Neutrophil (primary cell): ENCODE data around the gene SPIRE1.

ENCODE experiments used
- H3K27ac ChIP-seq: fragments of 200-600 bp; sonication (generic); 2 replicates; pipeline ENCODE4 v1.5.1; 2016; ENCODE audit warnings: mild to moderate bottlenecking, moderate library complexity
- H3K27me3 ChIP-seq: fragments of 200-600 bp; sonication (generic); 2 replicates; pipeline ENCODE4 v1.6.0; 2016; ENCODE audit warnings: mild to moderate bottlenecking
- H3K36me3 ChIP-seq: fragments of 200-600 bp; sonication (generic); 2 replicates; pipeline ENCODE4 v1.5.1; 2017
- H3K4me1 ChIP-seq, 2 experiments: fragments of 200-600 bp in 1 of 2; sonication (generic) in 1 of 2; 1 replicate in 1 of 2; 2 replicates in 1 of 2; pipeline versions ENCODE4 v1.5.1 to v1.6.1; 2013 to 2016; ENCODE audit warnings: low read depth in 1 of 2, low read length in 1 of 2, mild to moderate bottlenecking in 1 of 2, moderate library complexity in 1 of 2; ENCODE audit not compliant: control insufficient read depth in 1 of 2, insufficient read depth in 1 of 2
- H3K4me3 ChIP-seq, 2 experiments: fragments of 200-600 bp in 1 of 2; sonication (generic) in 1 of 2; 1 replicate in 1 of 2; 2 replicates in 1 of 2; pipeline ENCODE4 v1.5.1; 2013 to 2016; ENCODE audit warnings: low read depth in 1 of 2, low read length in 1 of 2, mild to moderate bottlenecking in 1 of 2, moderate library complexity in 1 of 2
- H3K9me3 ChIP-seq: fragments of 200-600 bp; sonication (generic); 2 replicates; pipeline ENCODE4 v1.5.1; 2016
- TF ChIP-seq, protein P1 (sequence below): fragments of 200-600 bp; sonication (generic); IDR thresholded peaks from 2 replicates; pipeline ENCODE4 v1.5.1; 2016; ENCODE audit warnings: antibody characterized with exemption

Gene SPIRE1

DNA sequence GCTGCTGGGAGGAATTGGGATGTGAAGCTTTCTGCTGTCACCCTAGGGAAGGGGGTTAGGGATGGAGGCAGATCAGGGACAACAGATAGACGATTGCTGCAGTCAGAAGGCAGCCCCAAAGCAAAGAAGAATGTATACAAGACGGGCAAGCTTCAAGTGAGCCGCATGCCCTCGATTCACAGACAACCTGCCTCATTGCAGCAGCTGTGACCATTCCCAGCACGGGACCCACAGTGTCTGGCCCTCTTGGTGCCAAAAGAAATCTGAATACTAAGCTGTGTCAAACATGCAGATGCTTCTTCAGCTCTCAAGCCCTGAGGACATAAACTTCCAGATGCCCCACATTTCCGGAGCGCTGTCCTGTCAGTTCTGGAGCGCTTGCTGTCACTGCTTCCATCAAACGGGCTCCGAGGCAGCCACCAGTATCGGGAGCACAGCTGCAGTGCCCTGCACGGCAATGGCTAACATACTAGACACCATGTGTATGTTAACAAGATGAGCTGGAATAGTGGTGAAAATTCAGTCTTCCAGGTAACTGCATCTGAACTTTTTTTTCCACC, 216.4 kb downstream of the SPIRE1 start:
- Histone ChIP-seq H3K4me3 (no peak overlapping the region), H3K27me3 (no peaks in the 10 kb centered on the region), H3K4me1 (no peaks in the 10 kb centered on the region), H3K36me3 (no peaks in the 10 kb centered on the region), H3K9me3 (no peaks in the 10 kb centered on the region), H3K27ac (no peak overlapping the region)
- TF ChIP-seq, protein P1, sequence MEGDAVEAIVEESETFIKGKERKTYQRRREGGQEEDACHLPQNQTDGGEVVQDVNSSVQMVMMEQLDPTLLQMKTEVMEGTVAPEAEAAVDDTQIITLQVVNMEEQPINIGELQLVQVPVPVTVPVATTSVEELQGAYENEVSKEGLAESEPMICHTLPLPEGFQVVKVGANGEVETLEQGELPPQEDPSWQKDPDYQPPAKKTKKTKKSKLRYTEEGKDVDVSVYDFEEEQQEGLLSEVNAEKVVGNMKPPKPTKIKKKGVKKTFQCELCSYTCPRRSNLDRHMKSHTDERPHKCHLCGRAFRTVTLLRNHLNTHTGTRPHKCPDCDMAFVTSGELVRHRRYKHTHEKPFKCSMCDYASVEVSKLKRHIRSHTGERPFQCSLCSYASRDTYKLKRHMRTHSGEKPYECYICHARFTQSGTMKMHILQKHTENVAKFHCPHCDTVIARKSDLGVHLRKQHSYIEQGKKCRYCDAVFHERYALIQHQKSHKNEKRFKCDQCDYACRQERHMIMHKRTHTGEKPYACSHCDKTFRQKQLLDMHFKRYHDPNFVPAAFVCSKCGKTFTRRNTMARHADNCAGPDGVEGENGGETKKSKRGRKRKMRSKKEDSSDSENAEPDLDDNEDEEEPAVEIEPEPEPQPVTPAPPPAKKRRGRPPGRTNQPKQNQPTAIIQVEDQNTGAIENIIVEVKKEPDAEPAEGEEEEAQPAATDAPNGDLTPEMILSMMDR: no peak

DNA sequence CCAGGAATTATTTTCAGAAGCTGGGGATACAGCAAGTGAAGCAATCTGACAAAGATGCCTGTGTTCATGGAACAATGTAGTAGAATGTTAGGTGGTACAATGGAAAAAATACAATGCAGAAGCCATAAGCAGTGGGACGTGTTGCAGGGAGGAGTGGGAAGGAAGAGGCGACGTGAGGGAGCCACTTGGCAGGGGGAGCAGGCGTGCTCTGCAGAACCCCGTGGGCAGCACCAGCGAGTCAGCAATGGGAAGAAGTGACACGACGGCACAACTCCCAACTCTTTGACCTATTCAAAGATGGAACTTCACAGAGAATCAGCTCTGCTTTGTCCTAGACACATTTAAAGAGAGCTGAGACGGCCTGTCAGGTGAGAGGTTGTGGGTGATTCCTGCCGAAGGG, 219.7 kb downstream of the SPIRE1 start:
- H3K9me3 ChIP-seq: no peaks in the 10 kb centered on the region

DNA sequence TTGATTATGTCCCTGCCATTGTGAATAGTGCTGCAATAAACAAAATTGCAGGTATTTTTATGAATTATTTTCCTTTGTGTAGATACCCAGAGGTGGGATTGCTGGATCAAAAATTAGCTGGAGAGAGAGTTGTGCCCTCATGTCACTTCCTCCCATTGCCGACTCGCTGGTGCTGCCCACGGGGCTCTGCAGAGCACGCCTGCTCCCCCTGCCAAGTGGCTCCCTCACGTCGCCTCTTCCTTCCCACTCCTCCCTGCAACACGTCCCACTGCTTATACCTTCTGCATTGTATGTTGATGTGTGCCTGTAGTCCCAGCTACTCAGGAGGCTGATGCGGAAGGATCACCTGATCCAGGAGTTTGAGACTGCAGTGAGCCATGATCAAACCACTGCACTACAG, 222.0 kb downstream of the SPIRE1 start:
- no peaks in the 10 kb centered on the region for H3K36me3 ChIP-seq
- no peak overlapping the region for H3K4me3 ChIP-seq
- H3K27ac ChIP-seq: no peak overlapping the region
- H3K27me3 ChIP-seq: no peaks in the 10 kb centered on the region
- no peaks in the 10 kb centered on the region for H3K9me3 ChIP-seq
- TF ChIP-seq, protein P1: no peak
- no peaks in the 10 kb centered on the region for H3K4me1 ChIP-seq

More for the DNA sequence above, 219.7 kb downstream of the SPIRE1 start:
- no peaks in the 10 kb centered on the region for H3K36me3 ChIP-seq
- H3K27ac ChIP-seq: no peak overlapping the region
- TF ChIP-seq, protein P1: no peak
- no peaks in the 10 kb centered on the region for H3K27me3 ChIP-seq
- no peaks in the 10 kb centered on the region for H3K4me1 ChIP-seq
- H3K4me3 ChIP-seq: no peak overlapping the region

DNA sequence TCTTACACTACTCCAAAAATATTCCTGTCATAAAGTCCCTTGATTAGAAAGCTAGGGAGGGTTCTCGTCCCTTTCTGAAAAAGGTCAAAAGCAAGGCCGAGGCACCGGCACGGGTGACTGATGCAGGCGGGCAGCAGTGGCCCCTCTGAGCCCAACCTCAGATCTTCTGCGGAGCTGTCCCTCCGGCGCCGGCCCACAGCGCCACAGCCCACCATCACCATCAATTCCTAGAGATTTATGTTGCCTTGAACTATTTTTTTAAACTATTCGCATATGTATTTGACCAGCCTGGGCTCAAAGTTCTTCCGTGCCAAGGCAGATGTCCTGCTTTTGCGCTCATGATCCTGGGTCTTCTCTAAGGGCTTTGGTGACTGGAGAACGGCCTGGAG, 223.4 kb downstream of the SPIRE1 start:
- Histone ChIP-seq H3K4me1 (no peaks in the 10 kb centered on the region), H3K9me3 (no peaks in the 10 kb centered on the region), H3K27ac (no peak overlapping the region), H3K4me3 (no peak overlapping the region), H3K27me3 (no peaks in the 10 kb centered on the region), H3K36me3 (no peaks in the 10 kb centered on the region)
- TF ChIP-seq, protein P1: no peak

DNA sequence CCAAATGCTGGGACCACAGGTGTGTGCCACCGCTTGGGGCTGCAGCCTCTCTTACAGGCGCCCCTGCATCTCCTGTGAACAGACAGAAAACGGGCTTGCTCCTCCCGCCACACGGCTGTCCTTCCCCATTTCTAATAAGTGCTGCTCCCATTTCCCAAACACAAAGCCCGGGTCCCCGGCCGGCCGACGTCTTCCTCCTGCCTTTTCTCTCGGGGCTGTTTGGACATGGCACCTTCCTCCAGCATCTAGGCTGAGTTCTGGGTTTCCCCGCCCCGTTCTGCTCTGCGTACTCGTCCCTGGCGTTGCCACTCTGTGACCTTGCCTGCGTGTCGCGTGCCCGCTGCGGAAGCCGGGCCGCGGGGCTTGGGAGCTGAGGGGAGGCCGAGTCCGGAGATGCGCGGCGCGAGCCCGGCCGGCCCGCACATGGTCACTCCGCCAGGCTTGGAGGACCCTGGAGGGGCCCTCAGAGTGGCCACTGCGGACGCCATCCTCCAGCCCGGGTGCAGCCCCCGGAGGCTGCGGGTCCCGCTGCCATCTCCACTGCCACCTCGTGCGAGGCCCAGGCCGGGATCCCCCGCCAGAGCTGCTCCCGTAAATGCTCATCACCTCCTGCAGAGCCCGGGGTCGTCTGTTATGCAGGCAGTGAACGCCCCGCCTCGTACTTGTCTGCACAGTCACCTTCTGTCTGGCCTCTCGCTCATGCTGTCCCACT, 223.9 kb downstream of the SPIRE1 start:
- Histone ChIP-seq H3K9me3 (no peaks in the 10 kb centered on the region), H3K4me3 (no peak overlapping the region), H3K27me3 (no peaks in the 10 kb centered on the region), H3K36me3 (no peaks in the 10 kb centered on the region), H3K27ac (no peak overlapping the region), H3K4me1 (no peaks in the 10 kb centered on the region)
- TF ChIP-seq, protein P1: no peak
